HG02759 (cell line): Measurements from ENCODE around the gene SELENOT.
"Not testable (repeated sequence)": the region's sequence is repeated elsewhere in the genome, so short reads cannot be mapped to it uniquely, and the experiment has no call there.

Experiments used
- ATAC-seq: cut with Tn5 transposase; IDR thresholded peaks from one replicate; pipeline ENCODE4 v1.9.1; 2021; ENCODE audit warnings: mild to moderate bottlenecking, moderate library complexity; ENCODE audit not compliant: unreplicated experiment

The SELENOT gene, protein sequence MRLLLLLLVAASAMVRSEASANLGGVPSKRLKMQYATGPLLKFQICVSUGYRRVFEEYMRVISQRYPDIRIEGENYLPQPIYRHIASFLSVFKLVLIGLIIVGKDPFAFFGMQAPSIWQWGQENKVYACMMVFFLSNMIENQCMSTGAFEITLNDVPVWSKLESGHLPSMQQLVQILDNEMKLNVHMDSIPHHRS

GRCh38 chr3:150603153-150603979 is at the start of gene SELENOT:
SELENOT (plus strand) TSS chr3:150603321; CDS start chr3:150603363, 42 bp downstream.
- peak; percentile 61 for ATAC-seq

DNA sequence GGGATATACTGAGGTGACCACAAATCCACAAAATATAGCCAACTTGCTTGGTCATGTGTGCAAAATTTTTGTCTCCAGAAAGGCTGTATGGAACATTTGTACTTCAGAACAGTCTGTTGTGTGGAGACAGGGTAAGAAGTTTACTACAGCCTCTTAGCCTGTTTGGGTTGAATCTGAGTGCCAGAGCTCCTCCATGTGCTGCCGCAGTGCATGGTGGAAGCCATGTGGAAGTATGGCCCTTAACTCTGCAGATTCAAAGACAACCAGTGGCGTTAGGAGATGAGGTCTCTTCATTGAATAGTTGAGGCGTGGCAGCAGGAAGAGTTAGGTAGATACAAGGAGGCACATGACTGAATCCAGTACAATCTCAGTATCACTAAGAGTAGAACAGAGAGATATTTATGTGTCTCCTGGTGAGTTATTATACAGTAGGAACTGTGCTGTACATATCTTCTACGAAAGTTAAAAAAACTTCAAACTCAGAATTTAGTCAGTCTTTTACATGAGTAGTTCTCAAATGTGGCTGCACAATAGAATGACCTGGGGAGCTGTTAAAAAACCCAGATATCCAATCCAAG is 47.2 kb upstream of the SELENOT start:
- ATAC-seq = no peak

DNA sequence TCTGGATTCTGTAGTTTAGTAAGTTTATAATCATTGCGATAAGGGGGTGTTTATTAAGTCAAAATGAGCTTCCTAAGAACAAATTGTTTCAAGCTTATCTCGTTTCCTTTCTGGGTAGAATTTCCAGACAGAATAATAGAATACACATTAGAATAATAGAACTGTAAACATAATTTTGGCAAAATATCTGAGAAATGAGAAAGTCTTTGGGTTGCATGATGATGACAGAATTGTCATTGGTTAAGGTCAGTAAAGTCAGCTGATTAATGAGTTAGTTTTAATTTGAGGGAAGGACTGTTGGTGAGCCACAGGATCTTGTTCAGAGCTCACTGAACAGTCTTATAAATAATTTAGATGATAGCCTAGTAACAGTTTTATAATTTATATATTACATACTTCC is 46.3 kb upstream of the SELENOT start:
- ATAC-seq = no peak

GRCh38 chr3:150557725-150558124 is 45.4 kb upstream of the SELENOT start:
- ATAC-seq = no peak

DNA sequence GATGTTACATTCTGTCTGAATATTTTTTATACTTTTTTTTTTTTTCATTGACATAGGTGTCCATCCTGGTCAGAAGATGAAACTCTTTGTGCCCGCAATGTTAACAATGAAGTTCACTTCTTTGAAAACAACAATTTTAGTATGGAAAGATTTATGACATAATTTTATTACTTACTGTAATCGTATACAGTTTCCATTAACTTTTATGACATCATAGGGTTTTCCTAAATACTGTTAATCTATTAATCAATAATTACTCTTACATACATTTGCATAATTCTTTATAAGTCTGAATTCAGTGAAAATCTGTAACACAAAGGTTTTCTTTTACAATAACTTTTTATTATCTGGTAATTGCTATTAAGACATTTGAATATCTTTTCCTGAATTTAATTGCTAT is 38.9 kb upstream of the SELENOT start:
- no peak for ATAC-seq

DNA sequence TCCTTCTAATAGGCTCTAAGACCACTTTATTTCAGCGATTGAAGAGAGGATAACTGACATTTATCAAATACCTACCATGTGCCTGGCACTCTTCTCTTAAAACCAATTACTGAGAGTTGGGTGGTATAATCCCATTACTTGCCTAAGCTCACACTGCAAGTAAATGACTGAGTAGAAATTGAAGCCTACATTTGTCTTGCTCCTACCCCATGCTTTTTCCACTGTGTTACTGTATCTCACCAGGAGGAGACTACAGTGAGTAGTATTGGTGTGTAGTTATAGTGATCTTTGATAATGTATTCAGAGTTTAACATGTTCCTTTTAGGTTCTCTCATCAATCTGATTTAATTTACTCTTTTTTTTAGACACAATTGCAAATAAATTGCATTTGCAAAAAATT is 35.8 kb upstream of the SELENOT start:
- ATAC-seq = no peak

- ATAC-seq = no peak
These were observed 25.3 kb upstream of the SELENOT start for GRCh38 chr3:150577855-150578254.

DNA sequence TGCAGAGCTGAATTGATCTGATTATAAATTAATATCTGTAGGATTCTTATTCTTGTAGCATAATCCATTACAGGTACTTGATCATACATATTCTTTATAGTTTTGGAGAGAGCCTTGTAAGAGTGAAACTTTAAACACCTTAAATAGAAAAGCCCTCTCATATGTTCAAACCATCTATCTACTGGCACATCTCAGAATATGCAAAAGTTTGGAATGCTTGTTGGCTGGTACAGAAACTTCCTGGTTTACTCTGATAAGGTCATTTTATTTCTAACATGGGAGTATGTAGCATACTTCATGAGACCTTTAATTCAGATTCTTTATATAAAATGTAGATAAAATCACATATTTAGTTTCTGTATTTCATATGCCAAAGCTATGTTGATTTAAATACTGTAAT is 21.9 kb upstream of the SELENOT start:
- no peak for ATAC-seq

DNA sequence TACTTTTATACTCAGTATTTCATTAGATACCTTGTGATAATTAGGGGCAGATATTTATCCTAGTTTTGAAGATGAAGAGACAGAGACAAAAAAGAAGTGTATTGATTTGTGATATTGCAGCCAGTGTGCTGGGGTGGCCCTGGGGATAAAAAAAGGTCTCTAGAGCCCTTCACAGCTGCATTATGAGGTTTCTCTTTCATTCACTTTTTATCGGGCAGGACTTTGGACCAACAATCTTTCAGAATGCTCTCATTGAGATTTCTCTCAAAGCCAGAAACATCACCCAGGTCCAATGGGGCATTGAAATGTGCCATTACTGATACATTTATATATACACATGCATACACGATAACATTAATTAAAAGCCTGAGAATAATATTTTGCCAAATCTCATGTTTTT is 20.5 kb upstream of the SELENOT start:
- ATAC-seq = peak; percentile 70

DNA sequence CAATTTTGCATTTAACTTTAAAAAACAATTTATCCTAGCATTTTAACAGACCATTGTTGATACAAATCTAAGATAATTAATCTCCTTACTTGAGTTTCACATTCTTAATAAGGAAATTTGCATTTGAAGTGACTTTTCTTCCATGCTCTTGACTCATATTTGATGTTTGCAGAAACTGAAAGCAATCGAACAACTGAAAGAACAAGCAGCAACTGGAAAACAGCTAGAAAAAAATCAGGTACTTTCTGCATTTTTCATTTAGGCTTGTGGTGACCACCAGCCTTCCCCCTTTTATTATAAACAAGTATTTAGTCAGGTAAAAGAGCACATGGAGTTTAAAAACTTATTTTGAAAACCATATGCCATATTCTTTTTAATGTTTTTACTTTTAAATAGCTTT is 20.1 kb upstream of the SELENOT start:
- ATAC-seq = peak; percentile 61

DNA sequence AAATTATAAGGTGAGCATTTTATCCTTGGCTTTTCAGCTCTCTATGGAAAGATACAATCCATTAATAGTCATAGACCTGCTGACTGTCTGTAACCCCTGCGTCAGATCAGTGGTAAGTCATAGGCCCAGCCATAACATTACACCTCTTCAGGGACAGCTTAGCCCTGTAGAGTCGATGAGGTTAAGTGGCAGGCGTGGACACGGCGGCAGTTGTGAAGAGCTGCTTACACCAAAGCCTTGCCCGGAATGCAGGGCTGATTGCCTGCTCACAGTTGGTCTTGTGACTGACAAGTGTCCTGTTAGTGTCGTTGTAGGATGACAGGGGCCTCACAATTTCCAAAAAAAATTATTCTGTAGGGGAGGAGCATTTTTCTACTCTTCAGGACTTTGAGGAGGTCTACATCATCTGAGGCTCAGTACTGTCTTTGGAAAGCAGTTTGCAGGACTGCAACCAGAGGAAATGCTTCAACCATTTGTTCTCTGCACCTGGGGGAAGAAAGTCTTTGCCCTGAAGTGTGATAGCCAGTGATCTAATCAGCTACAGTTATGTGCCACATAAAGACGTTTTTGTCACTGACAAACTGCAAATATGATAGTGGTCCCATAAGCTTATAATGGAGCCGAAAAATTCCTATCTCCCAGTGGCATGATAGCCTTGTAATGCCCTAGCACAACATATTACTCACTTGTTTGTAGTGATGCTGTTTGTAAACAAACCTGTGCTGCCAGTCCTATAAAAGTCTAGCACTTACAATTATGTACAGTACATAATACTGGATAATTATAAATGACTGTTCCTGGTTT is 14.9 kb upstream of the SELENOT start:
- no peak for ATAC-seq

GRCh38 chr3:150589759-150590158 is 13.4 kb upstream of the SELENOT start:
- ATAC-seq = no peak

DNA sequence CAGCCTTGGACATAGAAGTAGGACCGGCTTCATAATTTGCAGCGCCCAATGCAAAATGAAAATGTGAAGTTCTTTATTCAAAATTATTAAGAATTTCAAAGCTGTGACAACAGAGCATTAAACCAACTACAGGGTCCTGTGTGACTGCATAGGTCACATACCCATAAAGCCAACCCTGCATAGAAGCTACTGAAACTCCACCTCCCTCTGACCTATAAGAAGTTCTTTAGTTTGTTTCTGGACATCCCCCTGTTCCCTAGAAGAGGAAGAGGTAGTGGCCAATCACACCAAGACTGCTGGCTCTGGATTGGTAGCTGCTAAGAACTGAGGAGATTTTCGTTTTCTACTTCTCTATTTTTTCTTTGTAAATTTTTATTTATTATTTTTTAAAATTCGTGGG is 9.0 kb upstream of the SELENOT start:
- no peak for ATAC-seq

DNA sequence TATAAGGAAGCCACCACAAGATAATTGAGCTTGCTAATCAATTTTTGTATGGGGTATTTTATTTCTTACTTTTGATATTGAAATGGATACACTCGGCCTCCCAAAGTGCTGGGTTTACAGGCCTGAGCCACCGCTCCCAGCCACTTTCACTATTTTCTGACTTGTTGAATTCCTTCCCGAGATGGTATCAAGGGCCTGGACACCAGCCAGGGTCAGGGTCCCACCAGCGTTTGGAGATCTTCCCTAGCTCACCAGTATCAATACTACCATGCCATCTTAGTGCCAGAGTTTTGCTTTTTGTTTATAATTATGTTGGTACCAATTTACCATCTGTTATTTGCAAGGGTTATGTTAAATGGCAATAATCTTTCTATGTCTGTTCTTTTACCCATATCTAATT is 5.5 kb upstream of the SELENOT start:
- ATAC-seq = no peak

GRCh38 chr3:150599611-150600297 is 3.4 kb upstream of the SELENOT start:
- ATAC-seq = peak; percentile 25

GRCh38 chr3:150600647-150601530 is 2.2 kb upstream of the SELENOT start:
- not testable (repeated sequence) for ATAC-seq

GRCh38 chr3:150602426-150603152 is 532 bp upstream of the SELENOT start:
- peak; percentile 7 for ATAC-seq

- no peak for ATAC-seq
These were observed 829 bp downstream of the SELENOT start for GRCh38 chr3:150603980-150604319.

DNA sequence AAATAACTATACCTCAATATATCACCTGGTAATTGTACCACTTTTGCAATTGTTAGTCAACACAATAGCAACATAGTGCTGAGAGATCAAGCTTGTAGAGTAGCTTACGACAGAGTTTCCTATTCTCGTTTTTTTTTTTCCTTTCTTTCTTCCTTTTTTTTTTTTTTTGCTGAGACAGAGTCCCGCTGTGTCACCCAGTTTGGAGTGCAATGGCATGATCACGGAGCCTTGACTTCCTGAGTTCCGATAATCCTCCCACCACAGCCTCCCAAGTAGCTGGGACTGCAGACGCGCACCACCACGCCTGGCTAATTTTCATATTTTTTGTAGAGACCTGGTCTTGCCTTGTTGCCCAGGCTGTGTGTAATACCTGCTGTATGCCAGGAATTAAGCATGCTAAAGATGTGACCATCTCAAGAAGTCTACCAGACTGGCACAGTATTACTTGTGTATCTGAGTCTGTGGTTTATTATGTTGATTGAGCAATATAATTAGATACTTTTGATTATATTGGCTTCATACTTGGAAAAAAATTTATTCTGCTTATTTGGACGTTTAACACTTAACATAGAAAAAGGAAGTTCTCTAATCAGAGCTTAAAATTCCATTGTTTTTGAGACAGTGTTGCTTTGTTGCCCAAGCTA is 3.0 kb downstream of the SELENOT start:
- ATAC-seq = no peak
